Measurements from ENCODE around the gene MICAL3. TPM values are rescaled to one million over a fixed set of nuclear protein-coding genes. Genes with fewer than 3 reads are reported as not detected.

MICAL3 gene
- polyA plus RNA-seq, 2 of the 4 experiments (the other 2 are of a cell fraction) = 20.5 to 30.1 TPM

GRCh38 chr22:17807578-17808410, 216.6 kb downstream of the MICAL3 start:
- TF ChIP-seq USF2 (IDR thresholded peaks at IDR 0.05) (no peak), MAFK (IDR thresholded peaks at IDR 0.05; ENCODE audit: partially characterized antibody) (no peak), RARB (CRISPR knock-in tag; IDR thresholded peaks at IDR 0.05) (no peak), CEBPB (IDR thresholded peaks at IDR 0.05) (no peak), PHF8 (IDR thresholded peaks at IDR 0.05; ENCODE audit: borderline replicate concordance, low read depth) (no peak)
- Histone ChIP-seq H3K27ac (no peak overlapping the region), H3K9me3 (no peaks in the 10 kb centered on the region)

GRCh38 chr22:17807086-17807485, 217.3 kb downstream of the MICAL3 start:
- Histone ChIP-seq H3K4me2 (no peak overlapping the region), H3K27ac (no peak overlapping the region), H3K4me1 (no peaks in the 10 kb centered on the region), H3K9me3 (no peaks in the 10 kb centered on the region), H3K4me3 (no peak overlapping the region)
- WGBS (ENCODE audit: missing lambda C conversion rate) = 94% methylated on average over 10 of the region's 10 CpGs
- ChIA-PET POLR2A (no interaction called here), CTCF (interaction anchor here (1.0 kb wide), 1 partner anchor 23 kb away, joined by 4 read pairs; no protein-coding TSS in a partner anchor)
- TF ChIP-seq HOXB13 (CRISPR knock-in tag; IDR thresholded peaks at IDR 0.05; ENCODE audit: low read depth) = no peak
- TF ChIP-seq CBX8 (IDR thresholded peaks at IDR 0.05) = no peak
- TF ChIP-seq KDM5A (IDR thresholded peaks at IDR 0.05) = no peak
- TF ChIP-seq TP53 (CRISPR knock-in tag; IDR thresholded peaks at IDR 0.05) = no peak
- TF ChIP-seq MAFK (IDR thresholded peaks at IDR 0.05; ENCODE audit: partially characterized antibody) = no peak
- no peak for TF ChIP-seq MYC (IDR thresholded peaks at IDR 0.05; ENCODE audit: borderline replicate concordance, low read length)
- TF ChIP-seq REST (IDR thresholded peaks at IDR 0.05) = no peak
- TF ChIP-seq HDAC2 (IDR thresholded peaks at IDR 0.05) = no peak
- no peak for TF ChIP-seq ZC3H11A (IDR thresholded peaks at IDR 0.05)
- TF ChIP-seq CHD2 (IDR thresholded peaks at IDR 0.05; ENCODE audit: low read length, partially characterized antibody) = no peak
- TF ChIP-seq RARB (CRISPR knock-in tag; IDR thresholded peaks at IDR 0.05) = no peak
- no peak for TF ChIP-seq SMC3 (IDR thresholded peaks at IDR 0.05)
- no peak for TF ChIP-seq HOXA7 (CRISPR knock-in tag; IDR thresholded peaks at IDR 0.05)
- FAIRE-seq (no peak), DNase-seq (ENCODE audit: low read depth in 1 of 2, low spot score in 1 of 2) (no peak), ATAC-seq (no peak)

More at GRCh38 chr22:17807578-17808410, 216.6 kb downstream of the MICAL3 start:
- ATAC-seq = no peak
- FAIRE-seq = no peak
- ChIA-PET POLR2A (no interaction called here), CTCF (interaction anchor here (1.0 kb wide), 1 partner anchor 23 kb away, joined by 4 read pairs; no protein-coding TSS in a partner anchor)
- H3K4me3 ChIP-seq = no peak overlapping the region
- no peak overlapping the region for H3K4me2 ChIP-seq
- 91% methylated on average over 10 of the region's 18 CpGs for WGBS (ENCODE audit: missing lambda C conversion rate)
- DNase-seq (ENCODE audit: low read depth in 1 of 2, low spot score in 1 of 2) = no peak
- H3K4me1 ChIP-seq = no peaks in the 10 kb centered on the region

GRCh38 chr22:17806437-17806836, 217.9 kb downstream of the MICAL3 start:
- no peak for DNase-seq (ENCODE audit: low read depth in 1 of 2, low spot score in 1 of 2)
- Histone ChIP-seq H3K4me1 (no peaks in the 10 kb centered on the region), H3K9me3 (no peaks in the 10 kb centered on the region), H3K4me2 (no peak overlapping the region), H3K27ac (no peak overlapping the region), H3K4me3 (no peak overlapping the region)
- FAIRE-seq = no peak
- TF ChIP-seq HOXB5 (CRISPR knock-in tag; IDR thresholded peaks at IDR 0.05) = no peak
- TF ChIP-seq HOXB13 (CRISPR knock-in tag; IDR thresholded peaks at IDR 0.05; ENCODE audit: low read depth) = no peak
- TF ChIP-seq FOSL2 (IDR thresholded peaks at IDR 0.05) = no peak
- TF ChIP-seq FOSL2 (CRISPR knock-in tag; IDR thresholded peaks at IDR 0.05) = no peak
- TF ChIP-seq KDM1A (IDR thresholded peaks at IDR 0.05; ENCODE audit: low read depth) = no peak
- no peak for TF ChIP-seq CEBPB (IDR thresholded peaks at IDR 0.05)
- no peak for TF ChIP-seq KDM5A (IDR thresholded peaks at IDR 0.05)
- TF ChIP-seq BCL3 (IDR thresholded peaks at IDR 0.05) = no peak
- TF ChIP-seq HDAC2 (IDR thresholded peaks at IDR 0.05) = no peak
- no peak for TF ChIP-seq CHD2 (IDR thresholded peaks at IDR 0.05; ENCODE audit: low read length, partially characterized antibody)
- TF ChIP-seq TFCP2L1 (CRISPR knock-in tag; IDR thresholded peaks at IDR 0.05) = no peak
- no peak for TF ChIP-seq EP300 (IDR thresholded peaks at IDR 0.05)
- no peak for TF ChIP-seq HOXA7 (CRISPR knock-in tag; IDR thresholded peaks at IDR 0.05)
- TF ChIP-seq ZC3H11A (IDR thresholded peaks at IDR 0.05) = no peak
- no peak for TF ChIP-seq RCOR1 (IDR thresholded peaks at IDR 0.05; ENCODE audit: low read depth, low read length)
- no peak for TF ChIP-seq MAZ (IDR thresholded peaks at IDR 0.05; ENCODE audit: borderline replicate concordance, low read depth, low read length)
- WGBS (ENCODE audit: missing lambda C conversion rate) = 36% methylated on average over 2 of the region's 2 CpGs
- ChIA-PET CTCF (no interaction called here), POLR2A (no interaction called here)
- ATAC-seq = no peak
